ENCODE results near the gene HOXC10. TPM values are rescaled to one million over a fixed set of nuclear protein-coding genes. Genes with fewer than 3 reads are reported as not detected.

The HOXC10 gene
- total RNA-seq: 1.6 TPM
- polyA plus RNA-seq: 2.8 TPM

- Histone ChIP-seq H3K27ac (ENCODE audit: low read depth) (no peak within 1 kb of the TSS), H3K4me1 (ENCODE audit: insufficient read depth) (no peaks in the 10 kb centered on the region), H3K4me3 (ENCODE audit: low read depth, low read length) (peak within 1 kb of the TSS; percentile 22), H3K36me3 (ENCODE audit: insufficient read depth) (no peaks in the 10 kb centered on the region)
- 3% methylated on average over 55 of the region's 55 CpGs for WGBS
- DNase-seq (ENCODE audit: extremely low spot score): peak; percentile 87
Measured at GRCh38 chr12:53984901-53985691, at the start of gene HOXC10. Gene HOXC10 (plus strand): TSS chr12:53985146. CDS start chr12:53985260, 114 bp downstream.

GRCh38 chr12:53935383-53936341 lies 49.3 kb upstream of the HOXC10 start:
- WGBS: 12% methylated on average over 49 of the region's 49 CpGs
- Histone ChIP-seq H3K27ac (ENCODE audit: low read depth) (no peak overlapping the region), H3K36me3 (ENCODE audit: insufficient read depth) (no peaks in the 10 kb centered on the region), H3K4me1 (ENCODE audit: insufficient read depth) (no peaks in the 10 kb centered on the region), H3K4me3 (ENCODE audit: low read depth, low read length) (no peak overlapping the region)
- DNase-seq (ENCODE audit: extremely low spot score): no peak

DNA sequence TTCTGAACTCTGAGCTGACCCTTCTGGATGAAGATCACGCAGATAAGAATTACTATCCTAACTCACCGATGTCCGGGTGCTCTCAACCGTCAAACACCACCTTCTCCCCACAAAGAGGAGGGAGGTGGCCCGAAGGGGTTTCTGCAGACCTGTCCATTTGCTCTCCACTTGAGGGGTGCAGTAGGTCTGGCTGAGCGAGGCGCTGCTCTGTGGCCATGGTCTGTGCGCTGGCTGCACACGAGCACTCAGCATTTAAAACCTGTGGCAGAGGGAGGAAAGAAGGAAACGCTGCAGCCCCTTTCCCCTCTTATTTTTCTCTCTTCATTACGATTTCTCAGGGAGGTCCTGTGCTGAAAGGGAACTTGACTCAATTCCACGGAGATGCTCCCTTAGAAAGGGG lies 47.8 kb upstream of the HOXC10 start:
- 14% methylated on average over 12 of the region's 12 CpGs for WGBS
- H3K36me3 ChIP-seq (ENCODE audit: insufficient read depth): no peaks in the 10 kb centered on the region

GRCh38 chr12:53937596-53938325 lies 47.2 kb upstream of the HOXC10 start:
- WGBS: 18% methylated on average over 23 of the region's 23 CpGs
- DNase-seq (ENCODE audit: extremely low spot score): no peak
- no peak overlapping the region for H3K4me3 ChIP-seq (ENCODE audit: low read depth, low read length)
- no peaks in the 10 kb centered on the region for H3K4me1 ChIP-seq (ENCODE audit: insufficient read depth)
- H3K36me3 ChIP-seq (ENCODE audit: insufficient read depth): no peaks in the 10 kb centered on the region
- no peak overlapping the region for H3K27ac ChIP-seq (ENCODE audit: low read depth)

More for the DNA sequence above, 47.8 kb upstream of the HOXC10 start:
- Histone ChIP-seq H3K4me1 (ENCODE audit: insufficient read depth) (no peaks in the 10 kb centered on the region), H3K4me3 (ENCODE audit: low read depth, low read length) (no peak overlapping the region), H3K27ac (ENCODE audit: low read depth) (no peak overlapping the region)
- DNase-seq (ENCODE audit: extremely low spot score): no peak

GRCh38 chr12:53938326-53939140 lies 46.4 kb upstream of the HOXC10 start, which contains the start of gene HOXC13:
Gene HOXC13 (plus strand): TSS chr12:53938831. CDS start chr12:53938907, 76 bp downstream.
- no peaks in the 10 kb centered on the region for H3K4me1 ChIP-seq (ENCODE audit: insufficient read depth)
- DNase-seq (ENCODE audit: extremely low spot score): peak; percentile 78
- no peaks in the 10 kb centered on the region for H3K36me3 ChIP-seq (ENCODE audit: insufficient read depth)
- H3K4me3 ChIP-seq (ENCODE audit: low read depth, low read length): peak within 1 kb of the TSS; percentile 30
- H3K27ac ChIP-seq (ENCODE audit: low read depth): peak within 1 kb of the TSS; percentile 25
- WGBS: 2% methylated on average over 54 of the region's 56 CpGs

DNA sequence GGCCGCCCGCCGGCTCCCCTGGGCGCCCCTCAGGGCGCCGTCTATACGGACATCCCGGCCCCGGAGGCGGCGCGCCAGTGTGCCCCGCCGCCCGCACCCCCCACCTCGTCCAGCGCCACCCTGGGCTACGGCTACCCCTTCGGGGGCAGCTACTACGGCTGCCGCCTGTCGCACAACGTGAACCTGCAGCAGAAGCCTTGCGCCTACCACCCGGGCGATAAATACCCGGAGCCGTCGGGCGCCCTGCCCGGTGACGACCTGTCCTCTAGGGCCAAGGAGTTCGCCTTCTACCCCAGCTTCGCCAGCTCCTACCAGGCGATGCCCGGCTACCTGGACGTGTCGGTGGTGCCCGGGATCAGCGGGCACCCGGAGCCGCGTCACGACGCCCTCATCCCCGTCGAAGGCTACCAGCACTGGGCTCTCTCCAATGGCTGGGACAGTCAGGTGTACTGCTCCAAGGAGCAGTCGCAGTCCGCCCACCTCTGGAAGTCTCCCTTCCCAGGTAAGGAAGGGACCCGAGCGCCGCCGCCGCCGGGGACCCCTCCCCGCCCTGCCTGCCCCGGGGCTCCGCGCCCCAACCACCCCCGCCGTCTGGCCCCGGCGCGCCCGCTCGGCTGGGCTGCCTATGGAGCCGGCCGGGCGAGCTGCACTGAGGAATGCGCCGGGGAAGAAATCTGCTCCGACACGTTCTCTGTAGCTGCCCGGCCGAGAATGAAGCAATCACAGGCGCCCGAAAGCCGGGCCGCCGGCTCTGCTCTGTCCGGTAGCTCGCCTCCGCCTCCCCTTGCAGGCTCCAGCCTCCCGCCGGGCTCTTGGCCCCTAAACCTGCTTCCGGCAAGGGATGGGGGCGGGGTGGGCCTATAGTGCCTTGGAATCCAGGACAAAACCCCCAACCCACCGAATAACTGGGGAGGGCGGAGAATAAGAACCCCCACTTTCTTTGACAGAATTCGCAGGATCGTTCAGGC lies 45.5 kb upstream of the HOXC10 start:
- no peaks in the 10 kb centered on the region for H3K4me1 ChIP-seq (ENCODE audit: insufficient read depth)
- DNase-seq (ENCODE audit: extremely low spot score): no peak
- H3K36me3 ChIP-seq (ENCODE audit: insufficient read depth): no peaks in the 10 kb centered on the region
- peak overlapping the region; percentile 30 for H3K4me3 ChIP-seq (ENCODE audit: low read depth, low read length)
- 3% methylated on average over 91 of the region's 91 CpGs for WGBS
- peak overlapping the region; percentile 25 for H3K27ac ChIP-seq (ENCODE audit: low read depth)

DNA sequence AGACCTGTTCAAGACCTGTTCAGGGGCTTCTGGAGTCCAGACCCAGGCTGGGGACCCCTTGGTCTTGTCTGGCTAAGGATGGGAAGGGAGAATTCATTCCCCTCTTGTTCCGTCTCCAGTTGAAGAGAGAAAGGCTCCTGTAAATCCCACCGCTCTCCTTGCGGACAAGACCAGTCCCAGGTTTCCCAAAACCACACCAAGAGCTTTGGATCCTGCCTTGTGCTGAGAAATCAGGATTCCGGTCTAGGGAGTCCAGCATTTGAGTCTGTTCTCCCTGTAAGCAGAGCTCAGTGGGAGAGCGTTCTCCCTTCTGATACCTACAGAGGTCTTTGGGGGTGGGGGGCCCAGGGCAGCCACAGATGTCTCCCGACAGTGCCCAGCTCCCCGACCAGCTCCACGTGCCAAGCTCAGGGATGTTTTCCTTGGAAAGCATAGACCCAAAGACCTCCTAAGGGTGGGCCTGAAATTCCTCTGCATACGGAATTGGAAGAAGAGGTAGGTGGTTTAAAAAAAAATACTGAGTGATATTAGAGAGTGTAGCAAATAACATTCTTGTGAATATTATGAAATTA lies 44.4 kb upstream of the HOXC10 start:
- Histone ChIP-seq H3K4me1 (ENCODE audit: insufficient read depth) (no peaks in the 10 kb centered on the region), H3K36me3 (ENCODE audit: insufficient read depth) (no peaks in the 10 kb centered on the region), H3K4me3 (ENCODE audit: low read depth, low read length) (no peak overlapping the region), H3K27ac (ENCODE audit: low read depth) (no peak overlapping the region)
- DNase-seq (ENCODE audit: extremely low spot score): no peak
- 16% methylated on average over 9 of the region's 9 CpGs for WGBS

- H3K27ac ChIP-seq (ENCODE audit: low read depth): no peak overlapping the region
- H3K4me1 ChIP-seq (ENCODE audit: insufficient read depth): no peaks in the 10 kb centered on the region
- H3K4me3 ChIP-seq (ENCODE audit: low read depth, low read length): no peak overlapping the region
- H3K36me3 ChIP-seq (ENCODE audit: insufficient read depth): no peaks in the 10 kb centered on the region
- DNase-seq (ENCODE audit: extremely low spot score): no peak
Measured at GRCh38 chr12:53941187-53941586, 43.8 kb upstream of the HOXC10 start.

GRCh38 chr12:53941750-53942149 lies 43.2 kb upstream of the HOXC10 start:
- no peaks in the 10 kb centered on the region for H3K36me3 ChIP-seq (ENCODE audit: insufficient read depth)

DNA sequence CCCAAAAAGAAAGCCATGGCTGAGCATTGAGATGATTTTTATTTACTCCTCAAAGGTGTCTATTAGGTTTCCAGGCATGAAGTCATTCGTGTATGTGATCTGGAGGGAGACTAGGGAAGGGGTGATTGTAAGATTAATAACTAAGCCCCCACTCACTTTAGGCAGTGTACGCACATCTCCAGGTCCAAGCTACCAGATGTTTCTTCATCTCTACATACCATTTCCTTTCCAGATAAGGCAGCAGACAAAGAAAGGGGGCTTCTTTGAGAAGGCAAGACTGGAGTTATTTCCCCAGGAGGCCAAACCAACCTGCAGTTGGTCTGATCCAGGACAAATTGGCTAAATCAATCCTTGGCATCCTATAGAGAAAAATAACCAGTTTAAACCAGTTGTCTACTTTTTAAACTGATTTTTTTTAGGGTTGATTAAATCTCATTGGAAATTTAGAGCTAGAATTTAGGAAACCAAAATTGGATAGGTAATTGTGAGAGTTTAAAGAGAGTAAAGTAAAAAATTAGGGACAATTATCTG lies 42.4 kb upstream of the HOXC10 start:
- no peaks in the 10 kb centered on the region for H3K36me3 ChIP-seq (ENCODE audit: insufficient read depth)
- DNase-seq (ENCODE audit: extremely low spot score): no peak
- no peak overlapping the region for H3K4me3 ChIP-seq (ENCODE audit: low read depth, low read length)
- no peaks in the 10 kb centered on the region for H3K4me1 ChIP-seq (ENCODE audit: insufficient read depth)
- no peak overlapping the region for H3K27ac ChIP-seq (ENCODE audit: low read depth)
- 12% methylated on average over 2 of the region's 2 CpGs for WGBS

More at GRCh38 chr12:53941750-53942149, 43.2 kb upstream of the HOXC10 start:
- Histone ChIP-seq H3K27ac (ENCODE audit: low read depth) (no peak overlapping the region), H3K4me1 (ENCODE audit: insufficient read depth) (no peaks in the 10 kb centered on the region), H3K4me3 (ENCODE audit: low read depth, low read length) (no peak overlapping the region)
- DNase-seq (ENCODE audit: extremely low spot score): no peak
- WGBS: 14% methylated on average over 5 of the region's 5 CpGs

- DNase-seq (ENCODE audit: extremely low spot score): no peak
- Histone ChIP-seq H3K36me3 (ENCODE audit: insufficient read depth) (no peaks in the 10 kb centered on the region), H3K4me1 (ENCODE audit: insufficient read depth) (no peaks in the 10 kb centered on the region), H3K4me3 (ENCODE audit: low read depth, low read length) (no peak overlapping the region), H3K27ac (ENCODE audit: low read depth) (no peak overlapping the region)
- 24% methylated on average over 4 of the region's 4 CpGs for WGBS
Measured at GRCh38 chr12:53944209-53944608, 40.7 kb upstream of the HOXC10 start.
